ENCODE results near the gene LSP1.

LSP1 gene

GRCh38 chr11:1893581-1894359, 40.9 kb downstream of the LSP1 start:
- DNase-seq, result no peak

GRCh38 chr11:1894759-1895158, 41.9 kb downstream of the LSP1 start:
- DNase-seq, result no peak

- no peak for DNase-seq
Measured at GRCh38 chr11:1896468-1896867, 43.6 kb downstream of the LSP1 start.

- DNase-seq, result no peak
Measured at GRCh38 chr11:1896923-1897322, 44.0 kb downstream of the LSP1 start.

- DNase-seq, result no peak
Measured at GRCh38 chr11:1899090-1899489, 46.2 kb downstream of the LSP1 start.

GRCh38 chr11:1899686-1900085, 46.8 kb downstream of the LSP1 start:
- DNase-seq, result no peak

- no peak for DNase-seq
Measured at GRCh38 chr11:1906181-1906580, 53.3 kb downstream of the LSP1 start.

- DNase-seq, result no peak
Measured at GRCh38 chr11:1906611-1907423, 53.9 kb downstream of the LSP1 start.

- DNase-seq, result no peak
Measured at GRCh38 chr11:1908618-1909017, 55.7 kb downstream of the LSP1 start.

GRCh38 chr11:1909524-1909923, 56.6 kb downstream of the LSP1 start:
- no peak for DNase-seq

GRCh38 chr11:1912289-1912878, 59.5 kb downstream of the LSP1 start:
- DNase-seq, result no peak

GRCh38 chr11:1913271-1914060, 60.6 kb downstream of the LSP1 start:
- DNase-seq, result no peak

GRCh38 chr11:1915795-1916131, 62.9 kb downstream of the LSP1 start:
- DNase-seq, result no peak

- no peak for DNase-seq
Measured at GRCh38 chr11:1916132-1916985, 63.5 kb downstream of the LSP1 start.

GRCh38 chr11:1916986-1917522, 64.2 kb downstream of the LSP1 start:
- DNase-seq, result no peak

- DNase-seq, result no peak
Measured at GRCh38 chr11:1917523-1918435, 64.9 kb downstream of the LSP1 start.

GRCh38 chr11:1918436-1919315, 65.8 kb downstream of the LSP1 start:
- no peak for DNase-seq

GRCh38 chr11:1919391-1920127, 66.7 kb downstream of the LSP1 start, which contains the start of gene TNNT3:
TSS of gene TNNT3 (plus strand) at chr11:1919703. CDS start at chr11:1922875, 3,172 bp downstream.
- no peak for DNase-seq
